Esophagus muscularis mucosa (tissue), 4 donors: Measurements from ENCODE around the gene NCAM1. TPM values are rescaled to one million over a fixed set of nuclear protein-coding genes. Genes with fewer than 3 reads are reported as not detected.

Experiments
- DNase-seq: peaks from one replicate; pipeline ENCODE4 v3.0.0-alpha.2; 2017; ENCODE audit errors: extremely low spot score
- H3K27ac ChIP-seq, 4 donors: fragments of 200-600 bp; sonication (generic); replicated peaks in 1 of 4; 1 replicate in 3 of 4; 2 replicates in 1 of 4; pipeline ENCODE4 v1.5.1; 2016 to 2019; ENCODE audit warnings: mild to moderate bottlenecking in 1 of 4
- H3K27me3 ChIP-seq, 4 donors: fragments of 200-600 bp; sonication (generic); one replicate each; pipeline versions ENCODE4 v1.5.1 to v1.6.0; 2016 to 2019
- H3K36me3 ChIP-seq, 4 donors: fragments of 200-600 bp; sonication (generic); one replicate each; pipeline ENCODE4 v1.5.1; 2016 to 2019
- H3K4me1 ChIP-seq, 4 donors: fragments of 200-600 bp; sonication (generic); one replicate each; pipeline ENCODE4 v1.5.1; 2016 to 2019
- H3K4me3 ChIP-seq, 4 donors: fragments of 200-600 bp; sonication (generic); 1 replicate in 2 of 4; 2 replicates in 2 of 4; pipeline ENCODE4 v1.5.1; 2016 to 2019; ENCODE audit warnings: mild to moderate bottlenecking in 4 of 4, moderate library complexity in 1 of 4
- H3K9me3 ChIP-seq, 4 donors: fragments of 200-600 bp; sonication (generic); 1 replicate in 3 of 4; 2 replicates in 1 of 4; pipeline ENCODE4 v1.5.1; 2016 to 2019
- EP300 ChIP-seq: sonication (generic); formaldehyde crosslinking; IDR thresholded peaks from one replicate; pipeline ENCODE4 v1.6.1; 2017; ENCODE audit warnings: antibody characterized with exemption
- POLR2A ChIP-seq: fragments of 450-650 bp; IDR thresholded peaks from one replicate; pipeline ENCODE4 v1.6.1; 2017; ENCODE audit warnings: antibody characterized with exemption, moderate library complexity, mild to moderate bottlenecking, low read depth
- POLR2AphosphoS5 ChIP-seq, 2 donors: sonication (generic); formaldehyde crosslinking; IDR thresholded peaks; one replicate each; pipeline ENCODE4 v1.6.1; 2017; ENCODE audit warnings: antibody characterized with exemption in 2 of 2
- WGBS: methylation state at CpG from one replicate; pipeline ENCODE4 v1.1.5; 2018; 5-methylcytosine and 5-hydroxymethylcytosine counted together
- intact Hi-C: fragments of 100-400 bp; cut with DNase I; formaldehyde crosslinking; loops from one replicate; pipeline ENCODE4 v1.15.1; 2023
- total RNA-seq, 4 donors: library from RNA; depleted of rRNA; stranded (reverse); fragments of >200 nt; gene quantifications; one replicate each; pipeline versions ENCODE4 v1.1.0 to v1.2.1, GENCODE V29; 2016
- TF ChIP-seq, protein P1 (sequence below), 3 experiments: fragments of 200-600 bp in 2 of 3; fragments of 450-650 bp in 1 of 3; sonication (generic) in 2 of 3; IDR thresholded peaks; one replicate each; pipeline ENCODE4 v1.5.1; 2017 to 2019; ENCODE audit warnings: antibody characterized with exemption in 3 of 3, mild to moderate bottlenecking in 2 of 3, moderate library complexity in 1 of 3

Gene NCAM1
- total RNA-seq, 4 donors from 2014 or later, result 83.5 to 161 (median 95.2) TPM

DNA sequence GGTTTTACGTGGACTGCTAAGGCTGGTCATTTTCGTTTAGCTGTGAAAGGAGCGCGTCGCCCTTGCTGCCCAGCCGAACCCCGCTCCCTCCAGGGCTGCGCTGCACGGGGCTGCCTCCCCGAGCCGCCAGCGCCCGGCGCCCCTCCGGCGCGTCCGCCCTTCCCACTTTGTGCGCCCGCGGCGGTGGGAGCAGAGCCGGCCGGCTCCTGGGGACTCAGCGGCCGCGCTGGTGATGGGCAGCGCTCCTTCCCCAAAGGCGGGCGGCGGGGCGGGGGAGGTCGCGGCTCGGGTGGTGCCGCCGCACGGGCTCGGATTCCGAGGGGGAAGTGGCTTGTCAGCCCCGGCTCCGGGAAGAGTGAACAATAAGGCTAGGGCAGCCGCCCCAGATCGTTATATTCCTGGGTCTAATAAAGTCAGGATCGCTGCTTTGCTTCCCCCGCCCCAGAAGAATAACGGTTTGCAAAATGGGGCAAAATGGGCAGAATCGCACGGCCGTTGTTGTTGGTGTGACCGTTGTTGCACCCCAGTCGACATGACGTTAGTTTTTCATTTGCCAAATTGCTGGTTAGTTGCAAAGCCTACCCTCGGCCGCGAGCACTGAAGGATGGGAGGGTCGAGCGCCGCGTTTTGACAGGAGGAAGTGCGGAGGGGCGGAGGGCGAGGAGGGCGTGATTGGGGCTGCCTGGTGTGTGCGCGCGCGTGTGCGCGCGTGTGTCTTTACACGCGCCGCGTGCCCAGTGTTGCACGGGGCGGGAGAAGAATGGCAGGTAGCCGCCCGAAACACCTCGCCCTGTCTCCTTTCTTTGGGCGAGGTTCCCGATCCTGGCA is 745 bp downstream of the NCAM1 start:
- H3K36me3 ChIP-seq, result no peaks in the 10 kb centered on the region
- no peak for DNase-seq
- intact Hi-C loops, result loop anchor here (10.0 kb wide), 2 partner anchors 147 to 377 kb away; no protein-coding TSS in a partner anchor

DNA sequence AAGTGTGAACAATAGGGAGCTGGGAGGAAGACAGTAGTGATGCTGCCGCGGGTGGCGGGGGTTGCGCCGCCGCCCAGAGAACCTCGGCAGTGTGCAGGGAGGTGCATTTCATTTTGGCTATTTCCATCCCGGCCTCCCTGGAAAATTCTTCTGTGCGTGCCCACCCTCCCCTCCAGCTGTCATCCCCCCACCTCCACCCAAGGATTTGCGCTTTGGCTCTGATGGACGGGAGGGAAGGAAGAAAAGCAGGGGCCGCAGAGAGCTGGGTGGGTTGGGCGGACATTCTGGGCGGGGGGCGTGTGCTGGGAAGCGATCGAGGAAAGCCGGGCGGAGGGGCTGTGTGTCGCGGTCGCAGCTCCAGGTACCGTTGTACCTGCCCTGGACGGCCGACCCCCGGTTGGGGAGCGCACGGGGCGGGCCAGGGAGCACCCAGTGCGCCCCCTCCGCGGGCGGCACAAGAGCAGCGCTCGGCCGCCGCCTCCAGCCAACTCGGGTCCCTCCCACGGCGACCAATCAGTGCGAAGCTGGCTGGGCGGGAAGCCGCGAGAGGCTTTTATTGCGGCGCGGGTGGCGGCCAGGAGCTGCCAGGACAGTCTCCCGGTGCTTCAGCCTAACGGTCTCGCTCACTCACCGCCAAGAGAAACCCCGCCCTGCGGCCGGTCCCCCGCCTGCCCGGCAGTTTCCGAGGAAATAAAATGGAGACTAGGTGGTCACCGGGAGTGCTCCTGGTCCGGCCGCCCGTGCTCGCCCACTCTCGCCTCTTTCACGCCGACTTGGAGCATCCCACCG is 1.6 kb downstream of the NCAM1 start:
- intact Hi-C loops, result loop anchor here (10.0 kb wide), 2 partner anchors 148 to 378 kb away; no protein-coding TSS in a partner anchor
- 0% methylated on average over 13 of the region's 67 CpGs for WGBS
- H3K36me3 ChIP-seq, result no peaks in the 10 kb centered on the region
- H3K4me1 ChIP-seq, result peaks cover 6 to 40% (median 31%) of the 10 kb centered on the region in 4 donors
- H3K27ac ChIP-seq, result peak overlapping the region; percentile 79 to 86 (median 82)
- TF ChIP-seq POLR2AphosphoS5 (IDR thresholded peaks at IDR 0.05) (peak; percentile 72 to 73), EP300 (no peak)
- no peak for DNase-seq
- H3K4me3 ChIP-seq, result peak overlapping the region; percentile 75 to 81 (median 78)
- peaks cover 0 to 21% (median 3%) of the 10 kb centered on the region in 4 donors for H3K27me3 ChIP-seq
- no peaks in the 10 kb centered on the region for H3K9me3 ChIP-seq

More for the DNA sequence above, 745 bp downstream of the NCAM1 start:
- under 1% methylated on average over 34 of the region's 82 CpGs for WGBS
- H3K4me3 ChIP-seq, result peak overlapping the region; percentile 75 to 81 (median 78)
- TF ChIP-seq POLR2A, result no peak
- TF ChIP-seq, protein P1, sequence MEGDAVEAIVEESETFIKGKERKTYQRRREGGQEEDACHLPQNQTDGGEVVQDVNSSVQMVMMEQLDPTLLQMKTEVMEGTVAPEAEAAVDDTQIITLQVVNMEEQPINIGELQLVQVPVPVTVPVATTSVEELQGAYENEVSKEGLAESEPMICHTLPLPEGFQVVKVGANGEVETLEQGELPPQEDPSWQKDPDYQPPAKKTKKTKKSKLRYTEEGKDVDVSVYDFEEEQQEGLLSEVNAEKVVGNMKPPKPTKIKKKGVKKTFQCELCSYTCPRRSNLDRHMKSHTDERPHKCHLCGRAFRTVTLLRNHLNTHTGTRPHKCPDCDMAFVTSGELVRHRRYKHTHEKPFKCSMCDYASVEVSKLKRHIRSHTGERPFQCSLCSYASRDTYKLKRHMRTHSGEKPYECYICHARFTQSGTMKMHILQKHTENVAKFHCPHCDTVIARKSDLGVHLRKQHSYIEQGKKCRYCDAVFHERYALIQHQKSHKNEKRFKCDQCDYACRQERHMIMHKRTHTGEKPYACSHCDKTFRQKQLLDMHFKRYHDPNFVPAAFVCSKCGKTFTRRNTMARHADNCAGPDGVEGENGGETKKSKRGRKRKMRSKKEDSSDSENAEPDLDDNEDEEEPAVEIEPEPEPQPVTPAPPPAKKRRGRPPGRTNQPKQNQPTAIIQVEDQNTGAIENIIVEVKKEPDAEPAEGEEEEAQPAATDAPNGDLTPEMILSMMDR (IDR thresholded peaks at IDR 0.05), result no peak
- no peak for TF ChIP-seq EP300
- no peak for TF ChIP-seq POLR2AphosphoS5 (IDR thresholded peaks at IDR 0.05)
- no peaks in the 10 kb centered on the region for H3K9me3 ChIP-seq
- peak overlapping the region; percentile 79 to 86 (median 82) for H3K27ac ChIP-seq
- peaks cover 0 to 21% (median 3%) of the 10 kb centered on the region in 4 donors for H3K27me3 ChIP-seq
- peaks cover 6 to 40% (median 31%) of the 10 kb centered on the region in 4 donors for H3K4me1 ChIP-seq

DNA sequence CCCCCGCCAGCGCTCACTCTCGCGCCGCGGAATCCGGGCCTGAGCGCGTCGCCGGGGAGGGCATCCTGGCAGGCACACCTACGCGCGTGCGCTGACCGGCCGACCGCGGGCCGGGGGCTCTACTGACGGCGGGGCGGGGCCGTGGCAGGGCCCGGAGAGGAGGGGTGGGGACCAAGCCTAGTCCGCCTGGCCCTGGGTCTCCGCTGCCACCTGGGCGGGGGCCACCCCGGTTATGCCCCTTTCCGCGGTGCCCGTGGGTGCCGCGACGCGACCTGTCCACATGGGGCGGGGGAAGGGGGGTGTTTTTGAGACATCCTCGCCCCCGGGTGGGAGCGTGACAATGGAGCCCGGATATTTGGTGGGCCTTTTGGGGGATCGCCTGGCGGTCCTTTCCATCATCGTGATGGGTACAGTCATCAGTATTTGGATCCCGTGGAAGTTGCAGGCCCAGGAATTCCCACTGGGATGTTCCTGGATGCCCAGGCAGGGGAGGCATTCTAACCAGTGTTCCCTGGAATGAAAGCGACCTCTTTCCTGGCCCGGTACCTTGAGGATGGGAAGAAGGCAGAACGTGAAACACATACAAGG is 2.2 kb downstream of the NCAM1 start:
- no peak for DNase-seq
- Histone ChIP-seq H3K4me3 (peak overlapping the region; percentile 75 to 81 (median 78)), H3K27ac (peak overlapping the region; percentile 79 to 86 (median 82)), H3K4me1 (peaks cover 6 to 40% (median 31%) of the 10 kb centered on the region in 4 donors), H3K27me3 (peaks cover 0 to 21% (median 3%) of the 10 kb centered on the region in 4 donors), H3K9me3 (no peaks in the 10 kb centered on the region), H3K36me3 (no peaks in the 10 kb centered on the region)
- no peak for TF ChIP-seq POLR2AphosphoS5 (IDR thresholded peaks at IDR 0.05)
- no peak for TF ChIP-seq EP300
- TF ChIP-seq, protein P1 (IDR thresholded peaks at IDR 0.05), result no peak
- no peak for TF ChIP-seq POLR2A
- intact Hi-C loops, result loop anchor here (10.0 kb wide), 2 partner anchors 149 to 379 kb away; no protein-coding TSS in a partner anchor
- 5% methylated on average over 21 of the region's 48 CpGs for WGBS

DNA sequence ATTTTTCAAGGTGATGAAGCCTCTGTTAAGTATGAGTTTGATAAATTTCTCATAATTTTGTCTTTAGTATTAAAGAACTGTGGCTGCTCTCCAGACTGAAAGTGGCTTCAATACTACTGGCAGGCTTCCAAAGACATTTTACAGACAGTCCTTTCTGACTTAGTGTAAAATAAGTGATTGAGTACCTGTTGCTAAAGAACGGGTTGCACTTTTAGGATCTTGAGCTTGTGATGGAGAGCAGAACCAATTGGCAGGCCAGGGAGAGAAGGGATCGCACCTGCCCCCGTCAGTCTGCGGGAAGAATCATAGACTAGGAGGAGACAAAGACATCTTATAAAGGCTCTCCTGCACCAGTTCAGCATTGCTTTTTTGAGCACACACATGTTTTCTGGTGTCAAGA is 4.4 kb downstream of the NCAM1 start:
- Histone ChIP-seq H3K27me3 (peaks cover 0 to 21% (median 3%) of the 10 kb centered on the region in 4 donors), H3K4me1 (peaks cover 15 to 49% (median 39%) of the 10 kb centered on the region in 4 donors), H3K4me3 (no peak overlapping the region), H3K36me3 (no peaks in the 10 kb centered on the region), H3K9me3 (no peaks in the 10 kb centered on the region), H3K27ac (no peak overlapping the region)
- 67% methylated on average over 4 of the region's 4 CpGs for WGBS
- intact Hi-C loops, result loop anchor here (5.0 to 10.0 kb wide), 3 partner anchors 147 to 381 kb away; no protein-coding TSS in a partner anchor
- no peak for TF ChIP-seq POLR2AphosphoS5 (IDR thresholded peaks at IDR 0.05)
- TF ChIP-seq EP300, result no peak
- TF ChIP-seq, protein P1 (IDR thresholded peaks at IDR 0.05), result no peak
- TF ChIP-seq POLR2A, result no peak
- no peak for DNase-seq
